Naive B cell (primary cell): ENCODE measurements around the gene RNF150. TPM values are rescaled to one million over a fixed set of nuclear protein-coding genes. Genes with fewer than 3 reads are reported as not detected.
"Not testable (repeated sequence)": the region's sequence is repeated elsewhere in the genome, so short reads cannot be mapped to it uniquely, and the experiment has no call there.

Experiments
- ATAC-seq, 2 donors: fragments of 150-1000 bp; cut with Tn5 transposase; 2 replicates each; pipeline ENCODE4 v1.10.0; 2021; ENCODE audit warnings: low read depth in 2 of 2, mild to moderate bottlenecking in 2 of 2, moderate library complexity in 2 of 2
- DNase-seq: peaks from one replicate; pipeline ENCODE4 v3.0.0; 2022
- H3K27ac Mint-ChIP-seq, 6 donors: one replicate each; pipeline ENCODE4 v1.8.0; 2020 to 2022; ENCODE audit warnings: mild to moderate bottlenecking in 6 of 6, mixed read lengths in 6 of 6, moderate library complexity in 5 of 6, inconsistent platforms in 2 of 6
- H3K27me3 Mint-ChIP-seq, 3 donors: one replicate each; pipeline ENCODE4 v1.8.0; 2021 to 2022; ENCODE audit warnings: mixed read lengths in 3 of 3, mild to moderate bottlenecking in 1 of 3
- H3K36me3 Mint-ChIP-seq, 2 donors: one replicate each; pipeline ENCODE4 v1.8.0; 2020 to 2022; ENCODE audit warnings: mixed read lengths in 2 of 2, inconsistent platforms in 1 of 2, mild to moderate bottlenecking in 1 of 2
- H3K4me1 Mint-ChIP-seq, 3 donors: one replicate each; pipeline ENCODE4 v1.8.0; 2020 to 2022; ENCODE audit warnings: mixed read lengths in 3 of 3, inconsistent platforms in 1 of 3, mild to moderate bottlenecking in 1 of 3, moderate library complexity in 1 of 3
- H3K4me3 Mint-ChIP-seq, 8 donors: one replicate each; pipeline ENCODE4 v1.8.0; 2020 to 2022; ENCODE audit warnings: mild to moderate bottlenecking in 8 of 8, mixed read lengths in 8 of 8, moderate library complexity in 8 of 8, inconsistent platforms in 2 of 8
- H3K9me3 Mint-ChIP-seq, 7 donors: one replicate each; pipeline ENCODE4 v1.8.0; 2020 to 2022; ENCODE audit warnings: mixed read lengths in 7 of 7, mild to moderate bottlenecking in 5 of 7, inconsistent platforms in 2 of 7, moderate library complexity in 1 of 7
- polyA plus RNA-seq, 6 donors: library from polyadenylated mRNA; unstranded; fragments of 300-500 nt; fragmentation: Illumina TruSeq; gene quantifications; one replicate each; pipeline ENCODE4 v1.2.3, GENCODE V29; 2021; ENCODE audit warnings: low read depth in 6 of 6

RNF150 gene
- under 1 TPM in 1 of 6 donors, not detected in 5; 0.15 TPM for polyA plus RNA-seq

GRCh38 chr4:141133146-141133998 lies at the start of gene RNF150:
Gene RNF150 (minus strand): TSS chr4:141133469.
- Mint-ChIP-seq H3K27me3 (peaks cover 41 to 77% (median 68%) of the 10 kb centered on the region in 3 donors), H3K9me3 (peaks cover 0 to 4% (median 0%) of the 10 kb centered on the region in 7 donors), H3K36me3 (no peaks in the 10 kb centered on the region), H3K4me1 (peaks cover 11 to 22% (median 13%) of the 10 kb centered on the region in 3 donors), H3K27ac (peak within 1 kb of the TSS in 2 of 6 donors; percentile 52 to 65), H3K4me3 (peak within 1 kb of the TSS; percentile 85 to 98 (median 91))
- ATAC-seq (peak; percentile 77), DNase-seq (peak; percentile 42)

GRCh38 chr4:141180991-141181761 lies 47.9 kb upstream of the RNF150 start:
- Mint-ChIP-seq H3K4me1 (no peaks in the 10 kb centered on the region), H3K36me3 (no peaks in the 10 kb centered on the region), H3K4me3 (no peak overlapping the region), H3K27ac (no peak overlapping the region), H3K27me3 (peaks cover 7 to 18% (median 7%) of the 10 kb centered on the region in 3 donors), H3K9me3 (peaks cover 0 to 9% (median 3%) of the 10 kb centered on the region in 7 donors)
- ATAC-seq: no peak
- DNase-seq: no peak

GRCh38 chr4:141179474-141180373 lies 46.5 kb upstream of the RNF150 start:
- H3K9me3 Mint-ChIP-seq: peaks cover 0 to 9% (median 3%) of the 10 kb centered on the region in 7 donors
- no peak for ATAC-seq
- H3K27me3 Mint-ChIP-seq: peaks cover 4 to 18% (median 7%) of the 10 kb centered on the region in 3 donors
- DNase-seq: no peak
- no peak overlapping the region for H3K27ac Mint-ChIP-seq
- no peak overlapping the region for H3K4me3 Mint-ChIP-seq
- H3K36me3 Mint-ChIP-seq: no peaks in the 10 kb centered on the region
- no peaks in the 10 kb centered on the region for H3K4me1 Mint-ChIP-seq

GRCh38 chr4:141177171-141177570 lies 43.9 kb upstream of the RNF150 start:
- H3K9me3 Mint-ChIP-seq: no peaks in the 10 kb centered on the region
- no peak for ATAC-seq
- no peaks in the 10 kb centered on the region for H3K36me3 Mint-ChIP-seq
- no peaks in the 10 kb centered on the region for H3K4me1 Mint-ChIP-seq
- no peak for DNase-seq
- no peak overlapping the region for H3K4me3 Mint-ChIP-seq
- H3K27me3 Mint-ChIP-seq: peaks cover 4 to 18% (median 7%) of the 10 kb centered on the region in 3 donors
- no peak overlapping the region for H3K27ac Mint-ChIP-seq

GRCh38 chr4:141174457-141174856 lies 41.2 kb upstream of the RNF150 start:
- Mint-ChIP-seq H3K36me3 (no peaks in the 10 kb centered on the region), H3K27ac (no peak overlapping the region), H3K4me1 (no peaks in the 10 kb centered on the region), H3K4me3 (no peak overlapping the region), H3K9me3 (peaks cover 0 to 3% (median 0%) of the 10 kb centered on the region in 7 donors), H3K27me3 (peaks cover 0 to 12% (median under 1%) of the 10 kb centered on the region in 3 donors)
- no peak for DNase-seq
- no peak for ATAC-seq

GRCh38 chr4:141170671-141171070 lies 37.4 kb upstream of the RNF150 start:
- Mint-ChIP-seq H3K27me3 (peaks cover 0 to 3% (median 2%) of the 10 kb centered on the region in 3 donors), H3K4me1 (no peaks in the 10 kb centered on the region), H3K36me3 (no peaks in the 10 kb centered on the region), H3K27ac (no peak overlapping the region), H3K4me3 (no peak overlapping the region), H3K9me3 (peaks cover 4 to 13% (median 8%) of the 10 kb centered on the region in 7 donors)
- DNase-seq (no peak), ATAC-seq (no peak)

- Mint-ChIP-seq H3K4me3 (no peak overlapping the region), H3K4me1 (no peaks in the 10 kb centered on the region), H3K36me3 (no peaks in the 10 kb centered on the region), H3K27ac (no peak overlapping the region), H3K9me3 (peaks cover 4 to 13% (median 8%) of the 10 kb centered on the region in 7 donors), H3K27me3 (peaks cover under 1 to 15% (median 8%) of the 10 kb centered on the region in 3 donors)
- ATAC-seq: no peak
- DNase-seq: no peak
Observed at GRCh38 chr4:141169391-141169790, 36.1 kb upstream of the RNF150 start.

GRCh38 chr4:141165001-141165400 lies 31.7 kb upstream of the RNF150 start:
- DNase-seq, H3K36me3 Mint-ChIP-seq, H3K27ac Mint-ChIP-seq, ATAC-seq, H3K4me1 Mint-ChIP-seq, H3K4me3 Mint-ChIP-seq: not testable (repeated sequence)
- Mint-ChIP-seq H3K9me3 (peaks cover 4 to 13% (median 8%) of the 10 kb centered on the region in 7 donors), H3K27me3 (peaks cover 12 to 25% (median 15%) of the 10 kb centered on the region in 3 donors)

GRCh38 chr4:141159027-141159426 lies 25.8 kb upstream of the RNF150 start:
- no peak overlapping the region for H3K4me3 Mint-ChIP-seq
- no peaks in the 10 kb centered on the region for H3K36me3 Mint-ChIP-seq
- H3K27ac Mint-ChIP-seq: no peak overlapping the region
- H3K4me1 Mint-ChIP-seq: no peaks in the 10 kb centered on the region
- H3K9me3 Mint-ChIP-seq: no peaks in the 10 kb centered on the region
- DNase-seq (no peak), ATAC-seq (no peak)
- peaks cover 8 to 14% (median 13%) of the 10 kb centered on the region in 3 donors for H3K27me3 Mint-ChIP-seq

- Mint-ChIP-seq H3K27me3 (peaks cover 5 to 11% (median 8%) of the 10 kb centered on the region in 3 donors), H3K4me1 (no peaks in the 10 kb centered on the region), H3K4me3 (no peak overlapping the region), H3K9me3 (no peaks in the 10 kb centered on the region), H3K36me3 (no peaks in the 10 kb centered on the region), H3K27ac (no peak overlapping the region)
- ATAC-seq: no peak
- no peak for DNase-seq
Observed at GRCh38 chr4:141158219-141158618, 24.9 kb upstream of the RNF150 start.

- ATAC-seq (no peak), DNase-seq (no peak)
- no peak overlapping the region for H3K27ac Mint-ChIP-seq
- H3K9me3 Mint-ChIP-seq: no peaks in the 10 kb centered on the region
- no peak overlapping the region for H3K4me3 Mint-ChIP-seq
- H3K4me1 Mint-ChIP-seq: no peaks in the 10 kb centered on the region
- no peaks in the 10 kb centered on the region for H3K36me3 Mint-ChIP-seq
- peaks cover 0 to 15% (median 8%) of the 10 kb centered on the region in 3 donors for H3K27me3 Mint-ChIP-seq
Observed at GRCh38 chr4:141155586-141155985, 22.3 kb upstream of the RNF150 start.

- no peaks in the 10 kb centered on the region for H3K36me3 Mint-ChIP-seq
- DNase-seq (no peak), ATAC-seq (no peak)
- no peaks in the 10 kb centered on the region for H3K9me3 Mint-ChIP-seq
- H3K27ac Mint-ChIP-seq: no peak overlapping the region
- H3K4me3 Mint-ChIP-seq: no peak overlapping the region
- peaks cover 0 to 15% (median 8%) of the 10 kb centered on the region in 3 donors for H3K27me3 Mint-ChIP-seq
- no peaks in the 10 kb centered on the region for H3K4me1 Mint-ChIP-seq
Observed at GRCh38 chr4:141154725-141155124, 21.5 kb upstream of the RNF150 start.
